ENCODE data around the gene LIF.
"Not testable (repeated sequence)": the region's sequence is repeated elsewhere in the genome, so short reads cannot be mapped to it uniquely, and the experiment has no call there.

The LIF gene

GRCh38 chr22:30205281-30206115 lies 41.1 kb downstream of the LIF start:
- H3K9me3 ChIP-seq: no peaks in the 10 kb centered on the region
- H3K27me3 ChIP-seq (ENCODE audit: low read depth): no peaks in the 10 kb centered on the region
- no peaks in the 10 kb centered on the region for H3K36me3 ChIP-seq (replicated peaks)
- H3K4me1 ChIP-seq: no peaks in the 10 kb centered on the region
- no peak overlapping the region for H3K4me3 ChIP-seq
- in situ Hi-C loops (cut with MboI; ENCODE audit: low sequenced_read_pairs): no loop called here
- DNase-seq (ENCODE audit: low spot score in 2 of 2): no peak

GRCh38 chr22:30204742-30205111 lies 41.8 kb downstream of the LIF start:
- DNase-seq (ENCODE audit: low spot score in 2 of 2): no peak
- in situ Hi-C loops (cut with MboI; ENCODE audit: low sequenced_read_pairs): no loop called here
- Histone ChIP-seq H3K4me3 (no peak overlapping the region), H3K36me3 (replicated peaks) (no peaks in the 10 kb centered on the region), H3K4me1 (no peaks in the 10 kb centered on the region), H3K27me3 (ENCODE audit: low read depth) (no peaks in the 10 kb centered on the region), H3K9me3 (no peaks in the 10 kb centered on the region)

- Histone ChIP-seq H3K36me3 (replicated peaks) (no peaks in the 10 kb centered on the region), H3K4me3 (no peak overlapping the region), H3K27me3 (ENCODE audit: low read depth) (no peaks in the 10 kb centered on the region), H3K9me3 (no peaks in the 10 kb centered on the region), H3K4me1 (no peaks in the 10 kb centered on the region)
- in situ Hi-C loops (cut with MboI; ENCODE audit: low sequenced_read_pairs): no loop called here
- no peak for DNase-seq (ENCODE audit: low spot score in 2 of 2)
These were observed 42.4 kb downstream of the LIF start for GRCh38 chr22:30204015-30204741.

- H3K27me3 ChIP-seq (ENCODE audit: low read depth): no peaks in the 10 kb centered on the region
- no peaks in the 10 kb centered on the region for H3K4me1 ChIP-seq
- no peak for DNase-seq (ENCODE audit: low spot score in 2 of 2)
- no peaks in the 10 kb centered on the region for H3K9me3 ChIP-seq
- in situ Hi-C loops (cut with MboI; ENCODE audit: low sequenced_read_pairs): no loop called here
- H3K36me3 ChIP-seq (replicated peaks): no peaks in the 10 kb centered on the region
- H3K4me3 ChIP-seq: no peak overlapping the region
These were observed 44.0 kb downstream of the LIF start for GRCh38 chr22:30202531-30203006.

GRCh38 chr22:30201945-30202344 lies 44.6 kb downstream of the LIF start:
- H3K9me3 ChIP-seq: no peaks in the 10 kb centered on the region
- no peak overlapping the region for H3K4me3 ChIP-seq
- DNase-seq (ENCODE audit: low spot score in 2 of 2): no peak
- in situ Hi-C loops (cut with MboI; ENCODE audit: low sequenced_read_pairs): no loop called here
- peaks cover 4% of the 10 kb centered on the region for H3K4me1 ChIP-seq
- H3K27me3 ChIP-seq (ENCODE audit: low read depth): no peaks in the 10 kb centered on the region
- no peaks in the 10 kb centered on the region for H3K36me3 ChIP-seq (replicated peaks)

GRCh38 chr22:30200905-30201304 lies 45.7 kb downstream of the LIF start:
- in situ Hi-C loops (cut with MboI; ENCODE audit: low sequenced_read_pairs); H3K27me3 ChIP-seq (ENCODE audit: low read depth): not testable (repeated sequence)

GRCh38 chr22:30198921-30199320 lies 47.6 kb downstream of the LIF start:
- no peak for DNase-seq (ENCODE audit: low spot score in 2 of 2)
- H3K4me3 ChIP-seq: no peak overlapping the region
- no peaks in the 10 kb centered on the region for H3K36me3 ChIP-seq (replicated peaks)
- in situ Hi-C loops (cut with MboI; ENCODE audit: low sequenced_read_pairs): no loop called here
- H3K27me3 ChIP-seq (ENCODE audit: low read depth): no peaks in the 10 kb centered on the region
- peaks cover 22% of the 10 kb centered on the region for H3K4me1 ChIP-seq
- no peaks in the 10 kb centered on the region for H3K9me3 ChIP-seq

More at GRCh38 chr22:30200905-30201304, 45.7 kb downstream of the LIF start:
- DNase-seq (ENCODE audit: low spot score in 2 of 2); H3K4me3 ChIP-seq; H3K36me3 ChIP-seq (replicated peaks); H3K9me3 ChIP-seq: not testable (repeated sequence)
- H3K4me1 ChIP-seq: peaks cover 14% of the 10 kb centered on the region

GRCh38 chr22:30198152-30198825 lies 48.3 kb downstream of the LIF start:
- Histone ChIP-seq H3K36me3 (replicated peaks) (no peaks in the 10 kb centered on the region), H3K4me3 (no peak overlapping the region), H3K4me1 (peaks cover 22% of the 10 kb centered on the region), H3K27me3 (ENCODE audit: low read depth) (no peaks in the 10 kb centered on the region), H3K9me3 (no peaks in the 10 kb centered on the region)
- DNase-seq (ENCODE audit: low spot score in 2 of 2): no peak
- in situ Hi-C loops (cut with MboI; ENCODE audit: low sequenced_read_pairs): no loop called here

- H3K4me3 ChIP-seq: no peak overlapping the region
- DNase-seq (ENCODE audit: low spot score in 2 of 2): no peak
- in situ Hi-C loops (cut with MboI; ENCODE audit: low sequenced_read_pairs): no loop called here
These were observed 49.2 kb downstream of the LIF start for GRCh38 chr22:30197389-30197788.

GRCh38 chr22:30196880-30197336 lies 49.7 kb downstream of the LIF start:
- Histone ChIP-seq H3K4me1 (peaks cover 22% of the 10 kb centered on the region), H3K27me3 (ENCODE audit: low read depth) (no peaks in the 10 kb centered on the region), H3K4me3 (no peak overlapping the region), H3K9me3 (no peaks in the 10 kb centered on the region), H3K36me3 (replicated peaks) (no peaks in the 10 kb centered on the region)
- DNase-seq (ENCODE audit: low spot score in 2 of 2): no peak
- in situ Hi-C loops (cut with MboI; ENCODE audit: low sequenced_read_pairs): no loop called here

More at GRCh38 chr22:30197389-30197788, 49.2 kb downstream of the LIF start:
- Histone ChIP-seq H3K36me3 (replicated peaks) (no peaks in the 10 kb centered on the region), H3K9me3 (no peaks in the 10 kb centered on the region), H3K4me1 (peaks cover 22% of the 10 kb centered on the region), H3K27me3 (ENCODE audit: low read depth) (no peaks in the 10 kb centered on the region)

GRCh38 chr22:30196141-30196879 lies 50.2 kb downstream of the LIF start:
- Histone ChIP-seq H3K36me3 (replicated peaks) (no peaks in the 10 kb centered on the region), H3K27me3 (ENCODE audit: low read depth) (0 out of 2 replicates have a peak, but pooled peaks cover 3% of the 10 kb centered on the region), H3K4me1 (peaks cover 22% of the 10 kb centered on the region), H3K4me3 (no peak overlapping the region), H3K9me3 (no peaks in the 10 kb centered on the region)
- in situ Hi-C loops (cut with MboI; ENCODE audit: low sequenced_read_pairs): no loop called here
- DNase-seq (ENCODE audit: low spot score in 2 of 2): peak; percentile 73 to 84

GRCh38 chr22:30195245-30196140 lies 51.1 kb downstream of the LIF start:
- no peak for DNase-seq (ENCODE audit: low spot score in 2 of 2)
- H3K4me1 ChIP-seq: peaks cover 22% of the 10 kb centered on the region

More at GRCh38 chr22:30195245-30196140, 51.1 kb downstream of the LIF start:
- Histone ChIP-seq H3K36me3 (replicated peaks) (no peaks in the 10 kb centered on the region), H3K27me3 (ENCODE audit: low read depth) (0 out of 2 replicates have a peak, but pooled peaks cover 4% of the 10 kb centered on the region), H3K9me3 (no peaks in the 10 kb centered on the region), H3K4me3 (no peak overlapping the region)
- in situ Hi-C loops (cut with MboI; ENCODE audit: low sequenced_read_pairs): no loop called here

Data from HAP-1 (cell line).